Panc1 (cell line): Measurements from ENCODE around the gene PTK7.

ENCODE experiments used
- CTCF ChIP-seq: fragments of 450-650 bp; IDR thresholded peaks from 2 replicates; pipeline ENCODE4 v1.5.1; 2017; ENCODE audit warnings: mild to moderate bottlenecking
- POLR2AphosphoS5 ChIP-seq: IDR thresholded peaks from 2 replicates; pipeline ENCODE4 v1.6.1; 2012; ENCODE audit warnings: mild to moderate bottlenecking, low read depth, low read length, moderate library complexity
- REST ChIP-seq, 2 experiments: IDR thresholded peaks; 2 replicates each; pipeline ENCODE4 v1.6.1; 2011 to 2012; ENCODE audit warnings: low read depth in 2 of 2, control low read depth in 1 of 2, low read length in 1 of 2, mild to moderate bottlenecking in 1 of 2, moderate library complexity in 1 of 2; ENCODE audit not compliant: insufficient read depth in 1 of 2
- SIN3A ChIP-seq: IDR thresholded peaks from 2 replicates; pipeline ENCODE4 v1.6.1; 2012; ENCODE audit warnings: low read depth, mild to moderate bottlenecking, low read length, moderate library complexity, borderline replicate concordance; ENCODE audit not compliant: insufficient read depth

- TF ChIP-seq CTCF (no peak), REST (IDR thresholded peaks at IDR 0.05; ENCODE audit: insufficient read depth in 1 of 2, low read depth in 2 of 2, low read length in 1 of 2) (no peak), POLR2AphosphoS5 (0 out of 2 replicates have a peak, but pooled peaks have one; percentile 23), SIN3A (no peak)
Observed at GRCh38 chr6:43174263-43175112, 98.4 kb downstream of the PTK7 start.
